HG03066 (cell line): ENCODE measurements around the gene EPHB2.

ENCODE experiments used
- ATAC-seq: cut with Tn5 transposase; IDR thresholded peaks from one replicate; pipeline ENCODE4 v1.9.1; 2021; ENCODE audit warnings: low read depth; ENCODE audit not compliant: unreplicated experiment

Gene EPHB2

GRCh38 chr1:22775478-22775877 is 64.8 kb downstream of the EPHB2 start:
- no peak for ATAC-seq

- no peak for ATAC-seq
Measured at GRCh38 chr1:22776035-22776613, 65.5 kb downstream of the EPHB2 start.

- ATAC-seq, result no peak
Measured at GRCh38 chr1:22777388-22778057, 66.9 kb downstream of the EPHB2 start.

- no peak for ATAC-seq
Measured at GRCh38 chr1:22778408-22778807, 67.8 kb downstream of the EPHB2 start.

GRCh38 chr1:22778862-22779520 is 68.4 kb downstream of the EPHB2 start:
- ATAC-seq, result no peak

GRCh38 chr1:22780696-22781095 is 70.1 kb downstream of the EPHB2 start:
- ATAC-seq, result no peak

- no peak for ATAC-seq
Measured at GRCh38 chr1:22781483-22781882, 70.8 kb downstream of the EPHB2 start.

GRCh38 chr1:22782406-22782805 is 71.8 kb downstream of the EPHB2 start:
- no peak for ATAC-seq

GRCh38 chr1:22784317-22784716 is 73.7 kb downstream of the EPHB2 start:
- no peak for ATAC-seq

GRCh38 chr1:22784737-22785136 is 74.1 kb downstream of the EPHB2 start:
- no peak for ATAC-seq

GRCh38 chr1:22786101-22786500 is 75.5 kb downstream of the EPHB2 start:
- no peak for ATAC-seq

- ATAC-seq, result no peak
Measured at GRCh38 chr1:22786719-22787489, 76.3 kb downstream of the EPHB2 start.

GRCh38 chr1:22787636-22788035 is 77.0 kb downstream of the EPHB2 start:
- no peak for ATAC-seq

- no peak for ATAC-seq
Measured at GRCh38 chr1:22788254-22788661, 77.6 kb downstream of the EPHB2 start.

- ATAC-seq, result no peak
Measured at GRCh38 chr1:22789356-22789994, 78.8 kb downstream of the EPHB2 start.

- ATAC-seq, result no peak
Measured at GRCh38 chr1:22790232-22791008, 79.8 kb downstream of the EPHB2 start.

- no peak for ATAC-seq
Measured at GRCh38 chr1:22791831-22792347, 81.2 kb downstream of the EPHB2 start.

- no peak for ATAC-seq
Measured at GRCh38 chr1:22792396-22793160, 81.9 kb downstream of the EPHB2 start.

- ATAC-seq, result no peak
Measured at GRCh38 chr1:22793647-22794046, 83.0 kb downstream of the EPHB2 start.
